GM12874 (cell line): ENCODE results near the gene MICALL1.

Experiments
- CTCF ChIP-seq: IDR thresholded peaks from 2 replicates; pipeline ENCODE4 v1.5.1; 2011; ENCODE audit warnings: low read depth, mild to moderate bottlenecking, control low read depth, low read length, moderate library complexity; ENCODE audit not compliant: insufficient read depth

The MICALL1 gene

GRCh38 chr22:37982938-37983859 is 77.1 kb downstream of the MICALL1 start:
- TF ChIP-seq CTCF: 0 out of 2 replicates have a peak, but pooled peaks have one; percentile 2

- no peak for TF ChIP-seq CTCF
These were observed 78.0 kb downstream of the MICALL1 start, which contains the start of gene SOX10 for GRCh38 chr22:37983860-37984791. Gene SOX10, minus strand, starts transcription at chr22:37984555. Its CDS starts 771 bp downstream, at chr22:37983784.

GRCh38 chr22:37985050-37985585 is 79.0 kb downstream of the MICALL1 start:
- TF ChIP-seq CTCF: no peak

- no peak for TF ChIP-seq CTCF
These were observed 79.7 kb downstream of the MICALL1 start for GRCh38 chr22:37985751-37986281.

- TF ChIP-seq CTCF: no peak
These were observed 80.3 kb downstream of the MICALL1 start for GRCh38 chr22:37986371-37986770.

- TF ChIP-seq CTCF: no peak
These were observed 83.3 kb downstream of the MICALL1 start for GRCh38 chr22:37989146-37990045.
